HG02870 (cell line): Measurements from ENCODE around the gene MTHFD1L.

ENCODE experiments used
- ATAC-seq: cut with Tn5 transposase; IDR thresholded peaks from one replicate; pipeline ENCODE4 v1.9.1; 2021; ENCODE audit warnings: mild to moderate bottlenecking, moderate library complexity; ENCODE audit not compliant: unreplicated experiment

Gene MTHFD1L

DNA sequence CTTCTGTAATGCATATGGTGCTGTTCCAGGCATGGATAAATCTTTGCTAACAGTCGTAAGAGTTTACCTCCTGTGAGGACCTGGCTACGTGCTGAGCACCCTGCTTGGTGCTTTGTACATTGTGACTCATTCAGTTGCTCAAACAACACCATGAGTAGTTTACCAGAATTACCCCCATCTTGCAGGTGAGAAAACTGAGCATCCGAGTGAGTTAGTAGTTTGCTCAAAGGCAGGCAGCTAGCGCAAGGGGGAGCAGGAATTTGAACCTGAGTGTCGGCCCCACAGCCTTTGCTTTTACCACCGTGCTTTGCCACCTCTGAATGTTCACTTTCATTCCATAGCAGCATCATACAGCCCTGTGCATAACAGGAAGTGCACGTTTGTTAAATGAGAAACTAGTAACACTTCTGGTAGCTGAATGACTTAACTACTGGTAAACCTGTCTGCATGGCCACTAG, 121.9 kb downstream of the MTHFD1L start:
- peak; percentile 98 for ATAC-seq

DNA sequence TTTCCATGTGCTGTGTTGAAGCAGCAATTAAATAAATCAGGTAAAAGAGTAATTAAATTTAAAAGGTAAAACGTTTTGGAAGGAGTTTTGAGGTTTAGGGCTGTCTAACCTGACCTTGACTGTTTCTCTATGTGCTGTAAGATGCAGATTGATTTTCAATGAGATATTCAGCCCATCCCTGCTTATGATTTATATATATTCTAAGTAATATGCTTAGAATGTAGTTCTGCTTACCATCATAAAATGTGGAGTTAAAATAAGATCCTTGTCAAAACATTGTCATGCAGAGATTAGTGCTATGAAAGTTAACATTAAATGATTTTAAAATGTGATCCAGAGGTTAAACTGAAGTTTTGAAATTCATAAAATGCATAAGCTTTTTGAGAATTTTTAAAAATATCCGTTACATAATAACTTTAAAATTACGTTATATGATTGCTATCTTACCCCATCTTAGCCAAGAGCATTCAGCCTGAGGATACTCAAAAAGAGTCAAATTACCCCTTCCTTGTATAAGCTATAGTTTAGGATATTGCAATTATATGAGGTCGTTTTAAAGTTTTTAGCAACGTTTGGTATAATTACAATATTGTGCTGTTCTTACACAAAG, 122.5 kb downstream of the MTHFD1L start:
- no peak for ATAC-seq

DNA sequence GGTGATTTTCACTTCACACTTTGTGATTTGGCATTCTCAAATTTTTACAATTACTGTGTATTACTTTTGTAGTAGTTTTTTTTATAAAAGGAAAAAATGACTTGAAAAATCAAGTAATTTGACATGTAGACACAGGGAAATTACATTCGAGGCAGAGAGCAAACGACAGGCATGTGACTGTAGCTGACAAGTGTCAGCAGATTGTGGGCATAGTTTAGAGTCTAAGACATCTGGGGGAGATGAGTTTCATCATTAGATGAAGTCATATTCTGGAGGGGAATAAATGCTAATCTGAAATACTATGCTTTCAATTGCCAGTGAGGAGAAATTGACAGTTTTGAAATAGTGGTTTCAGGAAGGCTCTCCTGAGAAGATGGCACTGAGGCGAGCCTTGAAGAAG, 126.0 kb downstream of the MTHFD1L start:
- no peak for ATAC-seq

DNA sequence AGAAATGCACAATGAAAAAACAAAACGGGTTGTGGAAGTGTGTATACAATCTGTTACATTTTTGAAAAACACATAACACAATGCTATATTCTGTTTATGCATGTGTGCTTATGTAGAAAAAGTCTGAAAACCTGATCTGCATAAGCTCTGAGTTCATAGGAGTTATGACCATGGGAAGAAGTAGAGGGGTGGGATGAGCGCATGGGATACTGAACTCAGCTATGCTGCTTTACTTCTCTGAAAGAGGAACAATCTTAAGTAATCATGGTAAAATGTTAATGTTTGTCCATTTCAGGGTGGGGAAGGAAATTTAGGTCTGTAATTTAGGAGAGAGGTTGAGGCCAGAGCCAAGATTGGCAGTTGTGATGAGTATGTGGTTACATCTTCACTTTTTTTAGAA, 126.8 kb downstream of the MTHFD1L start:
- ATAC-seq, result no peak

DNA sequence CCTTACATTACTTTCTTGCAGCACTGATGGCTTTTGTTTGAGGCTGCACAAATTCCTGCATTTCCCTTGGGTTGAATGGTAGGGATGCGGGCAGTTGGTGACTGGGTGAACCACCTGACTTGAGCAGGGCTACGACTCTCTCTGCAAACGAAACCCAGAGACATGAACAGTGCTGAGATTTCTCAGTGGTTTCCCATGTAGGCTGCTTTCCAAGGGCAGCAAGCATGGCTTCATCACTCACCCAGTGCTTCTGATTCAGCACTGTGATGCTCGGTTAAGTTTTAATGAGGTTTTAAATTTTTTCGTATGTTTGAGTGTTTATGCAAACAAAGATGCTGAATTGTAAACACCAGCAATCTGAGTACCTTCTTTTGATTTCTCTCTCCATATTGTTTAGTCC, 127.2 kb downstream of the MTHFD1L start:
- no peak for ATAC-seq

GRCh38 chr6:150993253-150993652, 127.8 kb downstream of the MTHFD1L start:
- ATAC-seq, result no peak

DNA sequence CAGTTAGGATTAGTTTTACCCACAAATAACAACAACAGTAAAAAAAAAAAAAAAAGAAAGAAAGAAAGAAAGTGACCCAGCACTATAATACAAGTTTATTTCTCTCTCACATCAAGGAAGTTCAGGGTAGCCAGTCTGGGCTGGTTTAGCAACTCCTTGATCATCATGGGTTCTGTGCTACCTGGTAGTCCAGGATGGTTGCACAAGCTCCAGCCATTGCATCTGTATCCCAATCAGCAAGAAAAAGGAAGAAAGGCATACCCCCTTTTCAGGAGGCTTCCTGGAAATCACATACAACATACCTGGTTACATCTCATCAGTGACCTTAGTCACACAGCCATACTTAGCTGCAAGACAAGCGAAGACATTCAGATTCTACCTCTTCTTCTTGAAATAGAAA, 128.5 kb downstream of the MTHFD1L start:
- no peak for ATAC-seq

- no peak for ATAC-seq
Measured at GRCh38 chr6:150996968-150997367, 131.5 kb downstream of the MTHFD1L start.

DNA sequence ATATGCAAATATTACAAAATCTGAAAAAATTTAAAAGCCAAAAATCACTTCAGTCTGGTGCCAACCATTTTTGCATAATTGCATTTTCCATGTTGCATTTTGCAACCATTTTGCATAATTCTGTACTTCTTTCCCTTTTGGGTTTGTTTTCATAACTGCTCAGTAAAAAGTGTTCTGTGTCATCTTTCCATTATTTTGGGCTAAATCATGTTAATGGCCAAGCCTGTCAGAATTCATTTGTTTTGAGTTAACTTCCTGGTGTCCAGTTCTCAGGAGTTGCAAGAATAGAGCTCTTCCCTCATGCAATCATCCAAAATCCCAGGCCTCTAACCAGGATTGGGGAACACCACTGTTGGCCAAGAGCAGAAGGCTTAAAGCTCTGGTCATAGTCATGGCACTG, 133.6 kb downstream of the MTHFD1L start:
- no peak for ATAC-seq

DNA sequence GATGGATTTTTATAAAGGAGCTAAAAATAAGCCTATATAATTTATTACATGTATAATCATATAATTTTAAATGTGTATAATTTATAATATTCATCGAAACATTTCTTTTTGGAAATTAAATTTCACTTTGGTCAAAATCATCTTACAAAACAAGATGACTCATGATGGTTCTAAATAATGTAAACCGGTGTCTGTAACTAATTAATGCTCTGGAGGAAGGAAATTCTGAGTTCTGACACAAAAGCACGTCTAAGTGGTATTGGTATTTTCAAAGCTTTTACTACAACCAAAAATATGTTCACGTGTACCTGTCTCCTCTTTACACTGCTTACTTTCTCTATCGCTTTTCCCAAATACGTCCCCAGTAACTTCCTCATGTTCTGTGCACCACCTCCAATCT, 134.1 kb downstream of the MTHFD1L start:
- ATAC-seq, result no peak

- peak; percentile 75 for ATAC-seq
Measured at GRCh38 chr6:151001387-151002056, 136.0 kb downstream of the MTHFD1L start.

DNA sequence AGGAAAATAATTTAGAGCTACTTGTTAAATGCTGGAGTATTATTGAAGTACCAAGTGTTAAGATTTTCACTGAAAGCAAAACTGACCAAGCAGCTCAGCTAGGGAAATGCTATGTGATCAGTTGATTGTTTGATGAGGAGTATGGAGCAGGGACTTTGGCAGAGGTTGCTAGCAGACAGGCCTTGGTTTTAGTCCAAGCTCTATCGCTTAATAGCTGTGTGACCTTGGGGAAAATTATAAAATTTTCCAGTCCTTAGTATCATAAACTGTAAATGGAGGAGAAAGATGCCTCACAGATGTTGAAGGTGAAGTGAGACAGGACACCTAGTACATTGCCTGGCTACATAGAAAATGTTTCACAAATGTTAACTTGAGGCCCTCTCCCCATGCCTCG, 136.6 kb downstream of the MTHFD1L start:
- no peak for ATAC-seq

GRCh38 chr6:151002491-151002935, 137.0 kb downstream of the MTHFD1L start:
- no peak for ATAC-seq

- peak; percentile 42 for ATAC-seq
Measured at GRCh38 chr6:151004383-151005024, 139.0 kb downstream of the MTHFD1L start.

- ATAC-seq, result no peak
Measured at GRCh38 chr6:151005164-151005563, 139.7 kb downstream of the MTHFD1L start.

GRCh38 chr6:151005896-151006632, 140.6 kb downstream of the MTHFD1L start:
- no peak for ATAC-seq

DNA sequence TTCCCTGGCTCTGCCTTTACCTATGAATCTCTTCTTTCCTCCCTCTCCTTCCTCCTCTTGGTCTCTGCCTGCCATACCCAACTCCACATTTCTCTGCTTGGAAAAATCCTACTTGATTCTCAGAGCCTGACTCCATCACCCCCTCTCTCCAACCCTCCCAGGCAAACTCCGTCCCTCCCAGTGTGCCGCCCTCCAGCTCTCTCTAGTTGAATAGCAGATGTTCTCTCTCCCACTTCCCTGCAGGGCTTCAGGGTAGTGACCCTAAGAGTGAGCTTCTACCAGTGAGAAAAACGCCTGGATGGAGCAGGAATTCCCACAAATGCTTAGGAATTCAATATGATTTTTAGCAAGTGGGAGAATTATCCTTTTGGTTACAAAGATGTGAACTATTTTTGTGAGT, 141.6 kb downstream of the MTHFD1L start:
- no peak for ATAC-seq

DNA sequence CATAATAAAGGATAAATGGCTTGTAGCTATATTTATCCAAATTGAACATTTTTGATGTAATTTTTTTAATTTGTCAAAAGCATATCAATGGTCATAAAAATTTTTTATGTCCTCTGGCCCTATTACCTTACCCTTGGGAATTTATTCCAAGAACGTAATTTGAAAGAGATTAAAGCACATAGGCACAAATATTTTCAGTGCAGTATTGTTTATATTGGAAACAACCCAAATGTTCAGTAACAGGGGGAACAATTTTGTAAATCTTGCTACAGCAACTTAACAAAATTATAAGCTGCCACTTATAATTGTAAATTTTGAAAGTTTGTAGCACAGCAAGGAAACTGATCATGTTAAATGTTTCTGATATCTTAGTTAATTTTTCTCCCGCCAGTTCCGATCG, 142.4 kb downstream of the MTHFD1L start:
- ATAC-seq, result no peak

DNA sequence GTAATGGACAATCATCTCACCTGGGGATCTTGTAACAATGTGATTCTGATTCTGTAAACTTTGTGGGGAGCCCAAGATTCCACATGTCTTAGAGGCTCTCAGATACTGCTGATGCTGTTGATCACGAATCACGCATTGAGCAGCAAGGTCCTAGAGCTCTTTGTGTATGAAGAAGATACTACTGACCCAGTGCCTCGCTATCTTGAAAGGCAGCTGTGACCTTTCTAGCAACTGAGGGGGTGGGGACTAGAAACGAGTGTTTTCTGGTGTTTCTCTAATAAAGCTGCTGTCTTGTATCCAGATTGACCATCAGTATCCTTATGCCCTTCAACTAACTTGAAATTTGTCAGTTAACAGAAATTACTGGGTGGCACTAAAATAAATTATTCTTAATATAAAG, 142.9 kb downstream of the MTHFD1L start:
- no peak for ATAC-seq

DNA sequence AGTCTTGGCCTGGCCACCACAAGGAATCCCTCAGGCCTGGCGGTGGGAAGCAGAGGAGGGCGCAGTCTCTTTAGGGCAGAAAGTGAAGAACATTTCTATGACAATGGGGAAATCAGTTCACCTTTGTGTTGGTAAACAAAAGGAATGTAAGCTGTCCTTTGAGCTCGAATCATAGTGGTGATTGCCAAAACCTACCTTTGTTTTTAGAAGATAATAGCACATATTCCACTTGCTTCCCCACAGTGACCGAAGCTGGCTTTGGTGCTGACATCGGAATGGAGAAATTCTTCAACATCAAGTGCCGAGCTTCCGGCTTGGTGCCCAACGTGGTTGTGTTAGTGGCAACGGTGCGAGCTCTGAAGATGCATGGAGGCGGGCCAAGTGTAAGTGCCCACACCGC, 144.1 kb downstream of the MTHFD1L start:
- no peak for ATAC-seq

DNA sequence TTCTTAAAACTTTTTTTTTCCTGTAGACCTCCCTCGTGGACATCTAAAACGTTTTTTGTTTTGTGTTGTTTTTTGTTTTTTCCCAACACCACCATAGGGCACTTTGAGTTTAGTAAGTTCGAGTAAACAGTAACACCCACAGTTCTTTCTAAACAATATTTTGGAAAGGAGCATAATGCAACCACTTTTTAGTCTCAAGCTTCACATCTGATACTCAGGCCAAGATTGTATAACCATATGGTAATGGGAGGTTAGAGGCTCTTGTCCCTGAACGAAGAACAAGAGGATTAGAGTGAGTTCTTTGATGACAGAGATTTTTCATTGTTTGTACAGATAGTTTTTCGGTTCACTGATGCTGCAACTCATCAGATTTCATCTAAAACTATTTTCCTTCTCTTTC, 144.6 kb downstream of the MTHFD1L start:
- no peak for ATAC-seq
